Chondrocyte (in vitro differentiated cells): ENCODE data around the gene CPXM1. TPM values are rescaled to one million over a fixed set of nuclear protein-coding genes. Genes with fewer than 3 reads are reported as not detected.

Experiments used
- DNase-seq: peaks from one replicate; pipeline ENCODE4 v3.0.0; 2021; ENCODE audit warnings: mixed read lengths, low spot score
- H3K27ac Mint-ChIP-seq: one replicate; pipeline ENCODE4 v1.8.0; 2021; ENCODE audit warnings: mild to moderate bottlenecking, moderate library complexity, mixed read lengths; ENCODE audit not compliant: unreplicated experiment
- H3K27me3 Mint-ChIP-seq: 2 replicates; pipeline ENCODE4 v1.8.0; 2021; ENCODE audit warnings: low read depth, mixed read lengths
- H3K36me3 Mint-ChIP-seq: 2 replicates; pipeline ENCODE4 v1.8.0; 2021; ENCODE audit warnings: low read depth, mixed read lengths
- H3K4me1 Mint-ChIP-seq: 2 replicates; pipeline ENCODE4 v1.8.0; 2021; ENCODE audit warnings: low read depth, mild to moderate bottlenecking, mixed read lengths
- H3K4me3 Mint-ChIP-seq: one replicate; pipeline ENCODE4 v1.8.0; 2021; ENCODE audit warnings: mild to moderate bottlenecking, moderate library complexity, mixed read lengths; ENCODE audit not compliant: unreplicated experiment
- H3K9me3 Mint-ChIP-seq: 2 replicates; pipeline ENCODE4 v1.8.0; 2021; ENCODE audit warnings: low read depth, mixed read lengths
- CTCF ChIP-seq: fragments of 200-600 bp; sonication (generic); IDR thresholded peaks from 2 replicates; pipeline ENCODE4 v1.5.0; 2021; ENCODE audit warnings: antibody characterized with exemption, mild to moderate bottlenecking, moderate library complexity
- long read RNA-seq: library from polyadenylated mRNA; stranded (forward); transcript quantifications from one replicate; pipeline ENCODE4 v2.0.0, GENCODE V29; 2021
- total RNA-seq: library from RNA; stranded (reverse); gene quantifications from 3 replicates; pipeline ENCODE4 v1.2.1, GENCODE V29; 2021

Gene CPXM1
- total RNA-seq, result 6.2 to 6.4 TPM (median 6.3 TPM) in 3 replicates
- long read RNA-seq, transcript CPXM1-201 (14 exons, 2,391 nt), result major isoform, 15 of 18 reads
- long read RNA-seq, partial matches to known transcripts, result 1 of 18 reads
- long read RNA-seq, other reads (novel, unspliced or antisense), result 2 of 18 reads

GRCh38 chr20:2800521-2801285 lies at the start of gene CPXM1:
Gene CPXM1 (minus strand): TSS chr20:2800627. CDS start chr20:2800572, 55 bp downstream.
- H3K9me3 Mint-ChIP-seq, result no peaks in the 10 kb centered on the region
- TF ChIP-seq CTCF, result peak; percentile 39
- peak within 1 kb of the TSS; percentile 12 for H3K27ac Mint-ChIP-seq
- H3K4me1 Mint-ChIP-seq, result peaks cover 16% of the 10 kb centered on the region
- DNase-seq, result no peak
- H3K27me3 Mint-ChIP-seq, result peaks cover 32% of the 10 kb centered on the region
- peak within 1 kb of the TSS; percentile 87 for H3K4me3 Mint-ChIP-seq
- H3K36me3 Mint-ChIP-seq, result peaks cover 3% of the 10 kb centered on the region

- no peak for DNase-seq
- Mint-ChIP-seq H3K4me3 (no peak overlapping the region), H3K27ac (no peak overlapping the region), H3K4me1 (peaks cover 6% of the 10 kb centered on the region), H3K9me3 (no peaks in the 10 kb centered on the region), H3K36me3 (peaks cover 1% of the 10 kb centered on the region), H3K27me3 (no peaks in the 10 kb centered on the region)
- TF ChIP-seq CTCF, result no peak
Observed at GRCh38 chr20:2849529-2849928, 49.1 kb upstream of the CPXM1 start.

GRCh38 chr20:2847802-2848201 lies 47.4 kb upstream of the CPXM1 start:
- Mint-ChIP-seq H3K4me1 (peaks cover 6% of the 10 kb centered on the region), H3K36me3 (peaks cover 3% of the 10 kb centered on the region), H3K4me3 (no peak overlapping the region), H3K9me3 (no peaks in the 10 kb centered on the region), H3K27me3 (no peaks in the 10 kb centered on the region), H3K27ac (no peak overlapping the region)
- TF ChIP-seq CTCF, result no peak
- DNase-seq, result no peak

GRCh38 chr20:2846698-2847097 lies 46.3 kb upstream of the CPXM1 start:
- no peak overlapping the region for H3K27ac Mint-ChIP-seq
- DNase-seq, result no peak
- no peak overlapping the region for H3K4me3 Mint-ChIP-seq
- peaks cover under 1% of the 10 kb centered on the region for H3K4me1 Mint-ChIP-seq
- H3K36me3 Mint-ChIP-seq, result peaks cover 3% of the 10 kb centered on the region
- no peaks in the 10 kb centered on the region for H3K9me3 Mint-ChIP-seq
- H3K27me3 Mint-ChIP-seq, result no peaks in the 10 kb centered on the region
- no peak for TF ChIP-seq CTCF

- DNase-seq, result no peak
- Mint-ChIP-seq H3K27me3 (no peaks in the 10 kb centered on the region), H3K4me3 (no peak overlapping the region), H3K36me3 (peaks cover 3% of the 10 kb centered on the region), H3K9me3 (no peaks in the 10 kb centered on the region), H3K27ac (no peak overlapping the region), H3K4me1 (peaks cover 5% of the 10 kb centered on the region)
- TF ChIP-seq CTCF, result no peak
Observed at GRCh38 chr20:2845607-2846006, 45.2 kb upstream of the CPXM1 start.
